ENCODE data around the gene C1QTNF12. TPM values are rescaled to one million over a fixed set of nuclear protein-coding genes. Genes with fewer than 3 reads are reported as not detected.

The C1QTNF12 gene
- total RNA-seq, 2 experiments from 2014 or later, result 1.8 to 6.1 TPM

- no peak for TF ChIP-seq EZH2phosphoT487 (IDR thresholded peaks at IDR 0.05; ENCODE audit: borderline replicate concordance, low read depth, low read length)
- TF ChIP-seq CTCF (conservative IDR thresholded peaks at IDR 0.05; ENCODE audit: low read length), result no peak
Observed at GRCh38 chr1:1227386-1227785, 19.1 kb downstream of the C1QTNF12 start.

GRCh38 chr1:1226566-1227362, 19.8 kb downstream of the C1QTNF12 start:
- Histone ChIP-seq H3K4me1 (ENCODE audit: insufficient read depth, low read length, poor library complexity, severe bottlenecking) (peaks cover 13% of the 10 kb centered on the region), H4K20me1 (ENCODE audit: insufficient read depth, low read length) (no peaks in the 10 kb centered on the region), H3K4me2 (ENCODE audit: low read length) (no peak overlapping the region), H3K36me3 (ENCODE audit: insufficient read depth, low read length) (peaks cover 78% of the 10 kb centered on the region), H3K4me3 (ENCODE audit: low read depth, low read length, poor library complexity, severe bottlenecking) (no peak overlapping the region), H3K9me3 (ENCODE audit: low read length) (no peaks in the 10 kb centered on the region), H3K27ac (ENCODE audit: low read depth, low read length, poor library complexity, severe bottlenecking) (no peak overlapping the region), H2AFZ (ENCODE audit: low read length) (no peak overlapping the region), H3K79me2 (ENCODE audit: insufficient read depth, low read depth, low read length) (peaks cover 32% of the 10 kb centered on the region), H3K9me2 (ENCODE audit: insufficient read depth, low read length) (no peaks in the 10 kb centered on the region)
- no TSS peak for BruUV-seq (replicated peaks)
- intact Hi-C loops (cut with micrococcal nuclease; ENCODE audit: unreplicated experiment), result no loop called here
- ChIA-PET POLR2A (no interaction called here), CTCF (ENCODE audit: unreplicated experiment) (no interaction called here)
- no peak for TF ChIP-seq EZH2phosphoT487 (IDR thresholded peaks at IDR 0.05; ENCODE audit: borderline replicate concordance, low read depth, low read length)
- no peak for TF ChIP-seq CTCF (conservative IDR thresholded peaks at IDR 0.05; ENCODE audit: low read length)
- DNase-seq (ENCODE audit: low spot score), result no peak

More at GRCh38 chr1:1227386-1227785, 19.1 kb downstream of the C1QTNF12 start:
- H3K27ac ChIP-seq (ENCODE audit: low read depth, low read length, poor library complexity, severe bottlenecking), result no peak overlapping the region
- H2AFZ ChIP-seq (ENCODE audit: low read length), result no peak overlapping the region
- H3K4me1 ChIP-seq (ENCODE audit: insufficient read depth, low read length, poor library complexity, severe bottlenecking), result peaks cover 13% of the 10 kb centered on the region
- no TSS peak for BruUV-seq (replicated peaks)
- no peaks in the 10 kb centered on the region for H4K20me1 ChIP-seq (ENCODE audit: insufficient read depth, low read length)
- H3K79me2 ChIP-seq (ENCODE audit: insufficient read depth, low read depth, low read length), result peaks cover 32% of the 10 kb centered on the region
- H3K9me3 ChIP-seq (ENCODE audit: low read length), result no peaks in the 10 kb centered on the region
- ChIA-PET POLR2A (no interaction called here), CTCF (ENCODE audit: unreplicated experiment) (no interaction called here)
- intact Hi-C loops (cut with micrococcal nuclease; ENCODE audit: unreplicated experiment), result no loop called here
- no peak for DNase-seq (ENCODE audit: low spot score)
- H3K36me3 ChIP-seq (ENCODE audit: insufficient read depth, low read length), result peaks cover 71% of the 10 kb centered on the region
- H3K4me3 ChIP-seq (ENCODE audit: low read depth, low read length, poor library complexity, severe bottlenecking), result no peak overlapping the region
- H3K9me2 ChIP-seq (ENCODE audit: insufficient read depth, low read length), result no peaks in the 10 kb centered on the region
- H3K4me2 ChIP-seq (ENCODE audit: low read length), result no peak overlapping the region

GRCh38 chr1:1225913-1226312, 20.6 kb downstream of the C1QTNF12 start:
- intact Hi-C loops (cut with micrococcal nuclease; ENCODE audit: unreplicated experiment), result no loop called here
- no TSS peak for BruUV-seq (replicated peaks)
- Histone ChIP-seq H3K4me2 (ENCODE audit: low read length) (no peak overlapping the region), H3K36me3 (ENCODE audit: insufficient read depth, low read length) (peaks cover 85% of the 10 kb centered on the region), H3K4me1 (ENCODE audit: insufficient read depth, low read length, poor library complexity, severe bottlenecking) (peaks cover 13% of the 10 kb centered on the region), H3K27ac (ENCODE audit: low read depth, low read length, poor library complexity, severe bottlenecking) (no peak overlapping the region), H3K4me3 (ENCODE audit: low read depth, low read length, poor library complexity, severe bottlenecking) (no peak overlapping the region), H3K9me3 (ENCODE audit: low read length) (no peaks in the 10 kb centered on the region), H3K79me2 (ENCODE audit: insufficient read depth, low read depth, low read length) (peaks cover 26% of the 10 kb centered on the region), H3K9me2 (ENCODE audit: insufficient read depth, low read length) (no peaks in the 10 kb centered on the region), H2AFZ (ENCODE audit: low read length) (no peak overlapping the region), H4K20me1 (ENCODE audit: insufficient read depth, low read length) (no peaks in the 10 kb centered on the region)
- no peak for DNase-seq (ENCODE audit: low spot score)
- no peak for TF ChIP-seq EZH2phosphoT487 (IDR thresholded peaks at IDR 0.05; ENCODE audit: borderline replicate concordance, low read depth, low read length)
- no peak for TF ChIP-seq CTCF (conservative IDR thresholded peaks at IDR 0.05; ENCODE audit: low read length)
- CTCF ChIA-PET (ENCODE audit: unreplicated experiment), result no interaction called here
- POLR2A ChIA-PET, result no interaction called here

Measured in OCI-LY7 (cell line).